HG02852 (cell line): ENCODE results near the gene SHROOM4.
A peak's percentile ranks its signal among the peaks of the same experiment; 100 is the strongest.

Experiments used
- ATAC-seq: cut with Tn5 transposase; IDR thresholded peaks from one replicate; pipeline ENCODE4 v1.9.1; 2021; ENCODE audit warnings: mild to moderate bottlenecking, moderate library complexity; ENCODE audit not compliant: unreplicated experiment

SHROOM4 gene

DNA sequence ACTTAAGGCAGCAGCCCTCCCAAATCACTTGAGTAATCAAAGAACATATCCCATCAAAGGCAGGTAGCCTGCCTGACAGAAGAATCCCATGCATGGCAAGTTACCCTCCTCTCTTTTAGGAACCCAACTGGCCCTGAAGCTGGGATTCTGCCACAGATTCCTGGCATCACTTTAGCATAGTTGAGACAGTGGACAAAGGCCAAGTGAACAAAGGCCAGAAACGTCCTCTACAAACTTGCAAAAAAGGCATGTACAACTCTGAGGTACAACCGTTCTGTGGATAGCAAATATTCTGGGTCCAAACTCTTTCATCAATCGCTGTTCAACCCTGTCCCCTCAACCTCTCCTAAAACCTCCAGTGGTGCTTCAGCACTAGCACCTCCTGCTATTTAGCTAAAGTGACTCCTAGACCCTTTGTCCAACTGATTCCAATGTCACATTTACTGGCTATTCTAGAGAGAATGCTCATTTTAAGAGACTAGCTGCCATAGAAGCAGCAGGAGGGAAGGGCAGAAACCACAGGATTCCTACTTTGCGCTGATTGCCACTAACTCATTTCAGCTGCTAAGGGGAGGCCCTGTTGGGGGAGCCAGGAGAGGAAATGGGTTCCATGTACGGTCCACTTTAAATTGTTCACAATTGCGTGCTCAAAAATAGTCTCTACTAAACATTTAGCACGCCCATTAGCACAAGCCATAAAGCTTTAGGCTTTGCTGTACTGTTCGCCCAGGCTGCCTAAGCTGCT lies 105.9 kb downstream of the SHROOM4 start:
- ATAC-seq: no peak

DNA sequence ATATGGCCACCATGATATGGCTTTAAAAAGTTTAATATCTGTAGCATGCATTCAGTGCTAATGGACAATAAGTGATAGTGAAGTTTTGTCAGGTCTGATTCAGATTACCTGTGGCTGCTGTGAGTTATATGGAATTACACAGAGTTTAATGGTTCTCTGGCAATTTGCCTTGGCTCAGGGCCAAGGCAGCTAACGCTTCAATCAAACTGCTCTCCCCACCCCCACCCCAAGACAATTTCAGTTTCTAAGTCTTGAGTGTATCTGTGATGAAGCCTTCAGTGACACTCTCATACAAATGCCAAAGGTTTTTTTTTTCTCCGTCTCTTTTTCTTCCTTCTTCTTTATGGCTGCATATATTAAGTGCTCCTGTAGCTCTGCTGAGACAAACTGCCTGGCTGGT lies 106.6 kb downstream of the SHROOM4 start:
- no peak for ATAC-seq

DNA sequence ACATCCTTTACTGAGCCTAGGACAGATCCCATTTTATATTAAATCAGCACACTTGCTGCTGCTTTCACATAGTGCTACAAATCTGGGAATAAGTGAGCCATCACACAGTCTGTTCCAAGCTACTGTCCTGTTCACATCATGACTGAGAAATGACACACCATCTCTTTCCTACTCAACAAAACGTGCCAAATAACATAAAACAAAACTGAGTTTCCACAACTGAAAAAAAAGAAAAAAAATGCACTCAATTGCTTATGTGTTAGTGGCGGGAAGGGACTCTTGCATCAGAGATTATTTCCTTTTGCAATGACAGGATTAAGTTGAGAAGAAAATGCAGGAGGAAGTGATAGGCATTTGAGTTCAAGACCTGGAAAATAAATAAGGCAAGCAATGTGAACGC lies 109.0 kb downstream of the SHROOM4 start:
- ATAC-seq: no peak

DNA sequence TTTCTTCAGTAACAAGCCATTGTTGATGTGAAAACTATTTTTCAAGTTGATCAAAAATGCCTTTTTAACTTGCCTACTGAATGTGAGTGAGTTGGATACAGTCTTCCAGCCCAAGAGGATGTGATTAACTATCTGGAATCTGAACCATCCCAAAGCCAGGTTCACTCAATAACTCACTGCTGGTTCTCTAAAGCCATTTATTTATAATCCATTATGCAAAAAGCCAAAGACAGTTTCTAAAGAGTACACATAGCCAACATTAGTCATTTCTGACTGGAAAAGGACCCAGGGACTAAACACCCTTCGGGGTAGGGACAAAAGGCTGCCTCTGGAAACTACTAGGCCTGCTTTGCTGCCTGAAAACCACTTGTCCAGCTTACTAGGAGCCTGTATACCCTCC lies 109.6 kb downstream of the SHROOM4 start:
- no peak for ATAC-seq

DNA sequence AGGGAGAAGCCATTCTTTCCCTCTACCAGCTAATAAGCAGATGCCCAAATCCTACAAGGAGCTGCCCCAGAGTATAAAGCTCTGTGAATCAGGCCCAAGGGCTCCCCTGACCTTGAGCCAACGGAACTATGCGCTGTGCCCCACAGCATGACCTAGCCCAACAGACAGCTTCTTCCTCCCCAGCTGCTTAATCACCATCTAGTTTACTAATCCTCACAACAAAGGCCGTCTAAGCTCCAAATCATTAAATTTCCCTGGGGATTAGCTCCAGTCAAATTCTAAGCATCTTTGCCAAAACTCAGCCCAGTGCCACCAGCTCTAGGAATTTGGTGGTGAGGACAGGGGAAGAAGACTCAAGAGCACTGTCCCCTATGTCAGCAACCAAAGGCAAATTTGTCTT lies 113.1 kb downstream of the SHROOM4 start:
- no peak for ATAC-seq

DNA sequence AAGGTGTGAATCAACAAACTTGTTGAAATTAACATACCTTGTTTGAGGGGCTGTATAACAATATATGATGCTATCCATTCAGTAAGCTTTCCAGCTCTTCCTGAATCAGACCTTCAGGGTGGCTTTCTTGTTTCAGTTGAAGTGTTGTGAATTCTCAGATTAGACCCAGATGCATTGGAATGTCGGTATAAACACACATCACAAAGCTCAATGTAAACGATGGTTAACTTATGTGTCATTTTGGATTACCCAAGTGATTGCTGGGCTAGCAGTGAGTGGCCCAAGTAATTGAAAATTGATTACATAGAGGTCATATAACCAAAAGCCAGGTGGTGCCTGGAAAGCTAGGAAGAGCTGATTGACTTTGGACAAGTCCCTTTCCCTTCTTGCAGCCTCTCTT lies 115.0 kb downstream of the SHROOM4 start:
- ATAC-seq: no peak

DNA sequence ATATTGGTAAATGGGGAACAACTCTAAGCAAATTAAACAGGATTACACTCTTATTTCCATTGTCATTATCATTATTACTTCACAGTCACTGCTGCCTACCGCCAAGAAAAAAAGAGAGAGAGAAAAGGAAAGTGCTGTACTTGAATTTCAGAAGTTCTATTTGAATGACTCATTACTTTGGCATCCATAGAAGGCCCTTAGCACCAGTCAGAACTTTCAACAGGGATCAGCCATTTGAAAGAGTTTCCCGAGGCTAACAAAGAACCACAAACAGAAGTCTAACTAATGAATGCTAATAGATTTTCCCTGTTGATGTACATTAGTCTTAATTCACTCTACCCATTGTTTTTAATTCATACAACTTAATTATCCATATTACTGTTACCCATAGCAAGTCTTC lies 116.3 kb downstream of the SHROOM4 start:
- ATAC-seq: no peak

DNA sequence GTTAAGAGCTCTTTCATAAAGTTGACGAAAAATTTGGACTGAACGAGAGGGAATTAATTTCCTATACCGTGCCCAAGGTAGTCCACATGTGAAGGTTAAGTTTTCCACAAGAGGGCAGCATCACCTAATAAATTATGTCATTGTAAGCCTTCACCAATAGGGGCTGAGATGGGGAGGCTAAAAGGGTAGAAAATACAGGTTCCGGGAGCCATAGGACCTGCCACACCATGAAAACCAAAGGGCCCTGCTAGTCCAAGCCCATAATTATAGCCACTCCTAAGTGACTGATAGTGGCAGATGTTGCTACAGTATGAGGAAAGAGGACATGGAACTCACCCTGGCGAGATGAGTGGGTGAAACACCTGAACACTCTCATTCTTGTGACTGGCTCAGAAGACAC lies 122.2 kb downstream of the SHROOM4 start:
- ATAC-seq: peak; percentile 87

DNA sequence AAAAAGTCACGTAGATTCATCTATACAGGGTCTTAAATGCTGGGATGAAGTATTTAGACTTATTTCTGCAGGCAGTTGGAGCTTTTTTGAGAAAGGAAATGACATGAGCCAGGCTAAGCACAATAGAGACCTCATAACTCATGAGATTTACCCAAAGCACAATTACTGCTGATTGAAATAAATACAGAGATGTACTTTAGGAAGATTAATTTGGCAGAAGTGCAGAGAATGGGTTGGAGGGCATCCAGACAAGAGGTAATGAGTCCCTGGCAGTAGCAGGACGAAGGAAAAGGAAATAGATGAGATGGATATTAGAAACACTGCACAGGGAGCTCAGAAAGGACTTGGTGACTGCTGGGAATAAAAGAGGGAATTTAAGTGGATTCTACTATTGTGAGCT lies 129.1 kb downstream of the SHROOM4 start:
- ATAC-seq: no peak

DNA sequence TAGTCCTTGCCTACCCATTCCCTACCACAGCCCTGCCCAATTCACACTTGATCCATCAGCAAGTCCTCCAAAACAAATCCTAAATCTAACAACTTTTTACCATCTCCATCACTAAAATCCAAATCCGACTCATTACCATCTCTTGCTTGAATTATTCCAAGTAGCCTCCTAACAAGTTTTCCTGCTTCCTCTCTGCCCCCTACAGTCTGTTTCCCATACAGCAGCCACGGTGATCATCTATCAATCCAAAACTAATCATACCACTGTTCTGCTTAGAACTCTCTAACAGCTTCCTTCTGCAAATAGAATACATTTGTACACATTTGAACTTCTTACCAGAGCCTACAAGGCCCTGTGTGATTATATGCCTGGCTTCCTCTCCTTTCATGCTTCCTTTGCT lies 133.0 kb downstream of the SHROOM4 start:
- no peak for ATAC-seq

DNA sequence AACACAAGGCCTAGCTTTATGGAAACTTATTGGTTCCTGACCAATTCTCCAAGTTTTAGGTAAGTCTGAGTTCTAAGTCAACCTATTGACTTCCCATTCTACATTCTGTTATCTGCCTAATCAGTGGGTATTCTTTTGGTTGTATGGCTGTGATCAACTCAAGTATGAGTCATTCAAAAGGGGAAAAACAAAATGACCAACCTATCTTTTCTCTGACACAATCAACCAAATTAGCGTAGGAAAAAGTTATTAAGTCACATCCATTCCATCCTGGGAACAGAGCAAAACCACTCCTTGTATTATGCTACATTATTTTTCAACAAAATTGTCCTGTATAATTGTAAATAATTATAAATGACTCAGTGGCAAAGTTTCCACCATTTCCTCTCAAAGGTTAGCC lies 136.2 kb downstream of the SHROOM4 start:
- ATAC-seq: no peak

DNA sequence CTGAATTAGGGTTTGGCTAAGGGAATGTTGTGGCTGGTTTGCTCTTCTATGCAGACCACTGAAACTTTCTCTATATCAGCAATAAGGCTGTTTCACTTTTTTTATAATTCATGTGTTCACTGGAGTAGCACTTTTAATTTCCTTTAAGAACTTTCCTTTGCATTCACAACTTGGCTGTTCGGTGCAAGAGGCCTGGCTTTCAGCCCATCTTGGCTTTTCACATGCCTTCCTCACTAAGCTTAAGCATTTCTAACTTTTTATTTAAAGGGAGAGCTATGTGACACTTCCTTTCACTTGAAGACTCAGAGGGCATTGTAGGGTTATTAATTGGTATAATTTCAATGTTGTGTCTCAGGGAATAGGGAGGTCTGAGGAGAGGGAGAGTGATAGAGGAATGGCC lies 142.3 kb downstream of the SHROOM4 start:
- ATAC-seq: no peak

DNA sequence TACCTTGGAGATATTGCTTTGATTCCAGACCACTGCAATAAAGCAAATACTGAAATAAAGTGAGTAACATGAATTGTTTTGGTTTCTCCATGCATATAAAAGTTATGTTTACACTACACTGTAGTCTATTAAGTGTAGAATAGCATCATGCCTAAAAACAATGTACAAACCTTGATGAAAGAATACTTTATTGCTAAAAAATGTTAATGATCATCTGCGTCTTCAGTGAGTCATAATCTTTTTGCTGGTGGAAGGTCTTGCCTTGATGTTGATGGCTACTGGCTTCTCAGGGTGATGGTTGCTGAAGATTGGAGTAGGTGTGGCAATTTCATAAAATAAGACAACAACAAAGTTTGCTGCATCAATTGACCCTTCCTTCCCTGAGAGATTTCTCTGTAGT lies 145.1 kb downstream of the SHROOM4 start:
- no peak for ATAC-seq

DNA sequence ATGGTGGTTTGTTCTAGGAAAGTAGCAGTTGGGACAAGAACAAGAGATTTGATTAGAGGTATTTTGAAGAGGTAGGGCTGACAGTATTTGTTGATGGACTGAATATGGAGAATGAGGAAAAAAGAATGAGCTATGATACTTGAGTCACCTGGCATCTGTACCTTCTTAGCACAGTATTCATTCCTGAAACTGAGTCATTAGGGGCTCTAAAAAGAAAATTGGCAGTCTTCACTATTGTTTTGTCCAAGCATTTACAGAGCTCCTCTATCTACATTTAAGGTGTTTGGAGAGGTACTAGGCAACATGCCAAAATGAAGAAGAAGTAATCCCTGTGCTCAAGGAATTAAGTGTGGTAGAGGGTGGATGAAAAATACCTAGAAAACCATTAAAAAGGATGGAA lies 165.8 kb downstream of the SHROOM4 start:
- ATAC-seq: no peak

DNA sequence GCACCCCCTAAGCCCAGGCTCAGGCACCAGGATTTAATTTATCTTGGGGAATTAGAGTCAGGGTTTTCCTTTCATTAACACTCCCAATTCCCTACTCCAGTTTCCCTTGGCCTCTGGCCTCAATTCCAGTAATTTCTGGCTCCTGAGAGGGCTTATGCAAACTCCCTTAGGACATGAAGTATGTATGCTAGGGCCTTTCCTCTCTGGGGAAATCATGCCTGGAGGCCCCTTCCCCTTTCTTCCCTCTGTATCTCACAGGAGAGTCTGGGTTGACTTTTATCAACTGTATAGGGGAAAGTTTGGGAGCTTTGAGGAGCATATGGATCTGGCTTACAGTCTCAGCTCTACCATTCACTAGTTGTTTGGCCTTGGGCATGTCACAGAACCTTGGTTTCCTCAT lies 169.5 kb downstream of the SHROOM4 start:
- ATAC-seq: no peak

DNA sequence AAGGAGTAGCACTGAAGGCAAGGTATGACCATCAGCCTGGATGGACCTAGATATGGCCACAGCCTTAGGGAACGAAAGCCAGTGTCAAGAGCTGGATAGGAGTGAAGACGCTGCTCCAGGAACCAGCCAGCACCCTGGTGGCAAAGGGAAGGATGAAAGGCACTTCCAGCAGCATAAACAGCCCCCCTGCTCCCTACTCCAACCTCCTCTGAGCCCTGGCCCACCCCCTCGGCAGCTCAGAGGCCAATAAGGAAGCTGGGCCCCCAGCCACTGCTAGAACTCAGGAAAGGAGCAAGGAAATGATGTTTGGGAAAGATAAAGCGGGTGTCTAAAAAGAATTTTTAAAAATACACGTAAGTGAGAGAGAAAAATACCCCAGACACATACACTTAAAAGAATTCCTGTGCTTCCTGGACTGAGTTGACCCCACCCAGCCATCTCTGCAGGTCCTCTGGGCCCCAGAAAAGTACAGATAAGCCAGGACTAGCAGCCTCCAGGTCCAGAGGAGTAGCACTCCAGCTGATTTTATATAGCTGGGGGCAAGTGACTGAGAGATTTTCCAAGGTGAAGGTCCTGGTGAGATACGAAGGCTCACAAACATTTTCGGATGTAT lies 170.4 kb downstream of the SHROOM4 start:
- ATAC-seq: no peak

DNA sequence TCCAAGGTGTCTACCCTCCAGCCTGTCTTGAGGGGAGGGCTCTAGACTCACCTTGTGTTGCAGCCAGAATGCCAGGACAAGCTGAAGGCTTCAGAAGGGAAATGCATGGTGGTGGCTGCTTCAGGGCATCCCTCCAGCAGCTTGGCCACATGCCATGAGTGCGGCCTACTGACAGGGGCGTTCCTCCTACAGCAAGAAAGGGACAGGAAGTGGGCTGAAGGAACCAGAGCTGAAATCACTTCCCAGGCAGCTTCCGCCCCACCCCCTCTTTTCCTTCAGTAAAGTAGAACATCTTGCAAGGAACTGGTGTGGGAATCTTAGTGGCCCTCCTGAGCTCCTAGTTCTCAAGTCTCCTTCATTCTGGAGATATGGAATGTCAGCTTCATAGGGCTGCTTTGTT lies 175.9 kb downstream of the SHROOM4 start:
- ATAC-seq: no peak

DNA sequence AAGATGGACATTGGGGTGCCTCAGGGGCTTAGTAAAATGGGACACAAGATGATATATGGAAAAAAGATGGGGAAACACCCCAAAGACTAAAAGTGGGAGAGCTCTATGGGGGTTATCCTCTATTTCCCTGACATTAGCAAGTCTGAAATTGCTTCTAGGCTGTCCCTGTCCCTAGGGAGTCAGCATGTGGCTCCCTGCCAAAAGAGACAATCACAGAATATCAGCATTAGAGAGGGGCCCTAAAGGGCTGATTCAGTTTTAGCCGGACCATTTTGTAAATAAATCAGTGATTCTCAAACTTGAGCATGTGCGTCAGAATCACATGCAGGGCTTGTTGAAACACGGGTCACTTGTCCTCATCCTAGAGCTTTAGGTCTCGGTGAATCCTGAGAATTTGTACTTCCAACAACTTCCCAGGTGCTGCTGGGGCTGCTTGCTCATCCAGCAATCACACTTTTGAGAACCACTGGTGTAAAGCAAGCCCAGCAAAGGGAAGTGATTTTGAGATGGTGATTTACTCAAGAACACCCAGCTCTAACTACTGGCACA lies 178.1 kb downstream of the SHROOM4 start:
- no peak for ATAC-seq

DNA sequence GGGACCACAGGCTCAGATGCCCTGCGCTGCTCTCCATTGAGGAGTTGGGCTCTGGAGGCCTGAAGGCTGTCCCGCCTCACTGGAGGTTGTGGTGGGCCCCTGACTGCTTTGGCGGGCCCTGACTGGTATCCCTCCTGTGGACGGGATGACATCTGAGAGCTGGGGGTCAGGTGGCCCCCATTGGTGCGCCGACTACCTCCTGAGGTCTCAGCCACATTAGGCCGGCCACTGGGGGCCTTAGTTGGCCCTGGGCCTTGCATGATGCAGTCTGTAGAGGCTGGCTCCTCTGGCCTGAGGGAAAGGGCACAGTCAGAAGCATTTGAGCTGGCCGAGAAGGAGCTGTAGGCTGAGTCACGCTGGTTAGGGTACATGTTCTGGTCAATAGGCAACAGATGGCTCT lies 178.8 kb downstream of the SHROOM4 start:
- ATAC-seq: no peak

DNA sequence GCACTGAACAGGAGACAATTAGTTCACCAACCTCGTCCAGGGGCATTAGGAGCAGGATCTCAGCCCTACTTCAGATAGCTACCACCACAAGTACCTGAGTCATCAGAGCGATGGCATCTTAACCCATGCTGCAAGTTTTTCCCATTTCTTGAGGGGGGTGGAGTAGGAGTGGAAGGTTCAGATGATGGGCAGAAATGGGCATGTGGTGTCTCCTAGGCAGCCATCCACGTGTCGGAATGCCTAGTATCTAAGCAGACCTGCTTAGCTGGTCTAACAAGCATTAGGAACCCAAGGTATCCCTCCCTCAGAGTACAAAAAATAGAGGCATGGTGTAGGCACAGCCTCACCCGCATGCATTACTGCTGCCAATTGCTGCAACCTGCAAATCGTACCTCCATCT lies 184.2 kb downstream of the SHROOM4 start:
- ATAC-seq: no peak

DNA sequence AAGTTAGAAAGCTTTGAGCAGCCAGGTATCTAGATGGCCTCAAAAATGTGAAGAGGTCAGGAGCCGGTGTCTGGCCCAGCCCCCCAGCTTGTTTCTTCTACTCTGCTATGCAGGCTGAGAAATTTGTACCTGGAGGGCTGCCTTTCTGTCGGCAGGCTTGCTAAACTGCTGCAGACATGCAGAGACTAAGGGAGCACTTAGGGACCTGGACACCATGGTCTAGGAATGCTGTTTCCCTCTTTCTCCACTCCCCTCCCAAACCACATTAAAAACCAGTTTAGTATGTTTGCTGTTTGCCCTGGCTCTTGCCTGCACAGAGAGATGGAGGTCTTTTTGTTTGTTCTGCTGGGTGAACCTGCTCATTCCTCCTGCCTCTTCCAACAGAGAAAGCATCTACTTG lies 186.3 kb downstream of the SHROOM4 start:
- no peak for ATAC-seq

DNA sequence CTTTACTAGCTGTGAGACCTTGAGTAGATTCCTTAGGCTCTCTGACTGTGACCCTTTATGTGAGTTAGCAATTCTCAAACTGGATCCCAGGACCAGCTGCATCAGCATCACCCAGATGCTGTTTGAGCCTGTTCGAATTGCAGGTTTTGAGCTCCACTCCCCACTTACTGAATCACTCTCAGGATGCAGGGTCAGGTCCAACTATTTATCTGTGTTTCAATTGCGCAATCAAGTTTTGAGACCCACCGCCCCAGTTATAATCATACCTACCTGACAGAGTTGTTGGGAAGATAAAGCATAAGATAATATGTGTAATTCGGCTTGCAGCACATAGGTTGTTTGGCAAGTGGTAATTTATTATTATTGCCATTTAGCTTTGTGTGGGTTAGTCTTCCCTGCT lies 187.6 kb downstream of the SHROOM4 start:
- ATAC-seq: no peak

DNA sequence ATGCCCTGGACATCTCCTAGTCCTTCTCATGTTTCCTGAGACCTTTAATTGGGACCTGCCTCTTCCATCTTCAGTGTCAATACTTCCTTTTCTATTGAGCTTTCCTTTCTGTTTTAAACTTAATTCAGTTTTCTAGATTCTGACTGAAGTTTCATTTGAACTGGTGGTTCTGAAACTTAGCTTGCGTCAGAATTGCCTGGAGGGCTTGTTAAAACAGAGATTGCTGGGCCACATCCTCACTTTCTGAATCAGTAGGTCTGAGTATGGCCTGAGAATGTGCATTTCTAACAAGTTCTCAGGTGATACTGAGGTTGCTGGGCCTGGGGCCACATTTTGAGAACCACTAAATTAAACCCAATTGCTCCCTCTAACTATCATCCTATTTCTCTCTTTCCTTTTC lies 191.2 kb downstream of the SHROOM4 start:
- no peak for ATAC-seq
